Fibroblast of skin of right biceps (primary cell): Measurements from ENCODE around the gene TEX22.
A peak's percentile ranks its signal among the peaks of the same experiment; 100 is the strongest.

Source experiments
- DNase-seq: peaks from one replicate; pipeline ENCODE4 v3.0.0-alpha.2; 2013

The TEX22 gene

GRCh38 chr14:105444859-105445258, 46.5 kb downstream of the TEX22 start:
- no peak for DNase-seq

- no peak for DNase-seq
Observed at GRCh38 chr14:105445290-105445689, 47.0 kb downstream of the TEX22 start.

DNA sequence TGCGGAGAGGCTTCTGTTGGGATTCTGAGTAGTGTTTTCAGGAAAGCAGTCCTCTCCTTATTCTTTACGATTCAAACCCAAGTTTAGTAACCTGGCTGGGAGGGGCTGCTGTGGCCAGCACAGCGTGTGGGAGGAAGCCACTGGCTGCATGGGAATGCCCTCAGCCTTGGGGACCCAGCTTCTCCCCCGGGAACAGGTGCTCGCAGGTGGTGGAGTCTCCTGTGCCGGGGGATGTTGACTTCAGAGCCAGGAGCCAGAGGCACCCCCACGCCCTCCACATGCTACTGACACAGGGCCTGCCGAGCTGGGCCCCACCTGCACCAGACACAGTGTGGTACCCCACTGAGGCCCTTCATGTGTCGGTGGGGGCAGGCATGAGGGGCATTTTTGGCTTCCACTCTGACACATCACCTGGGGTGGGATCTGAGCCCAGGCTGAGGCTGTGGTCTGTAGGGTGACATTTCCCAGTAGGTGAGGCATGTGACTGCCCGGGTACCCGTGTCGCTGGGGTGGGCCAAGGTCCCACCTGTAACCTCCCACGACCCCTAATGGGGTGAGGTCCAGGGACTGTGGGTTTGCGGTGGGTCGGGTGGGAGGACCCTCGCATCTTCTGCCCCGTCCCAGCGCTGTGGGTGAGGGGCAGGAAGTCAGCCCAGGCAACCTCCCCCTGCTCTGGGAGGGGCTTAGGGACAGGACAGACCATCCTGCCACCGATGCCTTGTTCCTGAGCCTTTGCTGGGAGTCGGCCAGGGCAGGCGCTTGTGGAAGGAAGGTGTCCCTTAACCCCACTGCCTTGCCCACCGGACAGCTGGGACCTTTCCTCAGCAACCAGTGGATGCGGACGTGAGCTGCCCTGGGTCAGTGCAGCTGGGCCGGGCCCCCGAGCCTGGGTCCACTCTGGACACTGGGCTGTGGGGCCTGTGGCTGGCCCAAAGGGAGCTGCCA, 47.8 kb downstream of the TEX22 start:
- no peak for DNase-seq

GRCh38 chr14:105446971-105447370, 48.6 kb downstream of the TEX22 start:
- DNase-seq, result no peak

DNA sequence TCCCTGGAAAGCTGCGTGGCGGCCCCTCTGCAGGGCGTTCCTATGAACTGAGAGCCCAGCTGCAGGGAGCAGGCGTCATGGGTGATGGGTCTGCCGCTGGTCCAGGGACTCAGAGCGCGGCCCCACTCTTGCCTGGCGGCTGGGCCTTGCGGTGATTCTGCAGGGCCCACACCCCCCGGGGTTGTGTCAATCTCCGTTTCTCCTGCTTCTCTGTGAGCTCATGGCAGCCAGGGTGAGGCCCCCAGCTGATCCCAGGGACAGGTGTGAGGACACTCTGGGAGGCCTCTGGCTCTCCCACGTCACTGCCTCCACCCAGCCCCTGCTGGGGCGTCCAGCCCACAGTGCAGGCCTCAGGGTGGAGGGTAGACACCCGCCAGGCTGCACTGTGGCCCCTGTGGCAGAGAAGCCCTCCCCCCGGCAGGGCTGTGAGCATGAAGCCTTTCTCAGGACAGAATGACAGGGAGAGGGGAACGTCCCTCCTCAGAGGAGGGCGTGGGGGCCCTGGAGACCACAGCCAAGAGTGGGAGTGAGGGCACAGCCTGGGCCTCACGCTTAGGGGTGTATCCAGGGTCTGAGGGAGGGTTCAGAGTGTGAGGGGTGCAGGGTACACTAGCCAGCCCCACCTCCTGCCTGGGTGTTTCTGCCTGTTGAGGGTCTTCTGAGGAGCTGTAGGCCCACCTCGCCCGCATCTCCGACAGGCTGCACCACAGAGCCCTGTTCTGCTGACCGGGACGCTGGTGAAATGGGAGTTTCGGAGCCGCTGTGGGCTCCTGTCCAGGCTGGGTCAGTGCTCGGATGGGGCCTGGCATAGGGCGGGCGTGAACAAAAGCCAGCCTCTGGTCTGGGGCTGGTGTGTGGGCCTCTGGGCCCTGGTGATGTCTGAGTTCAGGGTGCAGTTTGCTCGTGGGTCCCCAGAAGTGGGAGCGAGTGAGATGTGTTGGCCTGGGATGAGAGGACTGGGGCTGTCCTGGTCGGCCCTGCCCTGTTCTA, 49.6 kb downstream of the TEX22 start:
- DNase-seq, result no peak

DNA sequence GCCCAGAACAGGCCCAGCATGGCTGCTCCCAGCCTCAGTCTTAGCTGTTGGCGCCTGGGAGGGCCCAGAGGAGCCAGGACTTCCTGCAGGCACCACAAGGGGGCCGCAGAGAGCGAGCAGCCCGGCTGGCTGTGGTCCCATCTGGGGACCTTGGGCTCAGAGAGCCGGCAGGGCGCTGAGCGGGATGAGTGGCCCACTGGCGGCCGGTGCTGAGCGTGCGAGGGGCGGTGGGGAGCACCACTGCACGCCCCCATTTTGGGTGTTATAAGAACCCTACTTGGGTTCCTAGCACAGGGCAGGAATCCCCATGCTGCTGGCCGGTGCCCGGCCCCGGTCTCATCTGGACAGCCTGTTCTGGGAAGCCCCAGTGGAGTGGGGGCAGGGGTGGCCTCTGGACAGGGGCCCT, 50.4 kb downstream of the TEX22 start:
- DNase-seq, result peak; percentile 51

DNA sequence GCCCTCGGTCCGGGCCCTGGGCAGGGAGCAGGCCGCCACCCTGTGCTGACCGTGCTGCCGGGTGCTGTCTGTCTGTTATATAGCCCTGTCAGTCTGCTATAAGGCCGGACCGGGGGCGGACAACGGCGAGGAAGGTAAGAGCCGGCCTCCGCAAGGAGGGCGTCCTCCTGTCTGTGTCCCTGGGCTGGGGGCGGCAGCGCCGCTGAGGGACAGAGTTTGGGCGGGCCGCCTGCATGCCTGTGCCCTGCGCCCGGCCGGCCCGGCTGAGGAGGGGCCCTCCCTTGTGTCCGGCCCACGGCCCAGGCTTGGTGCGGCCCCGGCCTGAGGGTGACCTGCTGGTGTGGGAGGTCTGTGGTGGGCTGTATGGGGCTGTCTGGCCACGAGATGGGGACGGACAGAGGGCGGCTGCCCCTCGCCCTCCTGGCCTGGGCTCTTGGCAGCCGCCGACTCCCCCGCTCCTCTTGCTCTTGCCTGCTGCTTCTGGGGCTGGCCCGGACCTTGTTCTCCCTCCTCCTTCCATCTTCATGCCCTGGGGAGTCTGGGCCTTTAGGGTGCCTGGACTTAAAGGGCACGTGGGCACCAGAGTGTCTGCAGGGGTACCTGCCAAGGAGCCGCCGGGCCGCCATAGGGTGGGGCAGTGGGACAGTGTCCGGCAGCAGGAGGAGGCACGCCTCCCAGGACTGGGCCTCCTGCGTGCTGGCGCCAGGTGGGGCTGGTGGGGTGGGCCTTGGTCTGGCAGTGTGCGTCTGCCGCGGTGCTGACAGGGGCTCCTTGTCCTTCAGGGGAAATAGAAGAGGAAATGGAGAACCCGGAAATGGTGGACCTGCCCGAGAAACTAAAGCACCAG, 51.2 kb downstream of the TEX22 start:
- no peak for DNase-seq

DNA sequence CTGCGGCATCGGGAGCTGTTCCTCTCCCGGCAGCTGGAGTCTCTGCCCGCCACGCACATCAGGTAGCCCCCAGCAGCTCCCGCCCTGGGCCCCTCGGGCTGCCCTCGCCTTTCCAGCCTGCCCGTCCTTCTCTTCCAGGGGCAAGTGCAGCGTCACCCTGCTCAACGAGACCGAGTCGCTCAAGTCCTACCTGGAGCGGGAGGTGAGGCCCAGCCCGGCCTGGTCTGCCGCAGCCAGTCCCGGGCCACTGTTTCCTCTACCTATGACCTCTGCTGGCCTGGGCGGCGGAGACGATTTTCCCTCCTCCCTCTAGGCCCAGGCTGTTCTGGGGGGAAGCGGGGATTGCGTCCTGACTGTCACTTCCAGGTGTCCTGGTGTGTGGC, 51.8 kb downstream of the TEX22 start:
- DNase-seq, result no peak

- no peak for DNase-seq
Observed at GRCh38 chr14:105450864-105451720, 52.8 kb downstream of the TEX22 start.

- no peak for DNase-seq
Observed at GRCh38 chr14:105452963-105453362, 54.6 kb downstream of the TEX22 start.

- DNase-seq, result no peak
Observed at GRCh38 chr14:105453847-105454246, 55.5 kb downstream of the TEX22 start.

GRCh38 chr14:105455086-105455640, 56.8 kb downstream of the TEX22 start:
- DNase-seq, result no peak

DNA sequence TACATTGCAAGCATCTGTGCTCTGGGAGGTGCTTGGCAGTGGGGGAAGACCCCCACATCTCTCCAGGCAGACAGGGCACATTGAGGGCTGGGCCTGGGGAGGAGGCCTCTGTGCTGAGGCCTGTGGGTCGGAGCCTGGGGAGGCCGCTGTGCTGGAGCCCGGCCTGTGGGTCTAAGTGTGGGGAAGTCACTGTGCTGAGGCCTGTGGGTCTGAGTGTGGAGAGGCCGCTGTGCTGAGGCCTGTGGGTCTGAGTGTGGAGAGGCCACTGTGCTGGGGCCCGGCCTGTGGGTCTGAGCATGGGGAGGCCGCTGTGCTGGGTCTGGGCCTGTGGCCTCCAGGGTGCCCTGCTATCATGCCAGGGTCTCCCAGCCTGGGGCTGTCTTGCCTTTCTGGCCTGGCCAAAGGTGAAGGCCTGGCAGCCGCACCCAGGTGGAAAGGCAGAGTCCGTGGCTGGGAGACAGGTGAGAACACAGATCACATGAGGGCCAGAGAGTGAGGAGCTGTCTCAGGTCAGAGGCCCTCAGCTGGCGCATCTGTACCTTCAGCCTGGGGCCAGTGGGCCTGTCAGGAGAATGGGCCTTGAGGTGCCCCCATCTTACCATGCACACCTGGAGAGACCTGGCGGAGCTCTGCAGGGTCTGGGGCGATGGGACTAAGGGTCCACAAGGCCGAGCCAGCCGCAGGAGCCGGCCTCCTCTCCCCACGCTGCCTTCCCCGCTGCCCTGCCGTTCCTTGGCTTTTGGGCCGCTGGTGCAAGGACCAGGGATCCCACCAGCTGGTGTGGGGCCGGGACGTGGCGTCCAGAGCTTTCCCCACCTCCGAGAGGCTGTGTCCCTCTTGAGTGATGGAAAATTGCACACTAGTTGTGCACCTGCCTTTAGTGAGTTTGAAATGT, 57.7 kb downstream of the TEX22 start:
- DNase-seq, result no peak

DNA sequence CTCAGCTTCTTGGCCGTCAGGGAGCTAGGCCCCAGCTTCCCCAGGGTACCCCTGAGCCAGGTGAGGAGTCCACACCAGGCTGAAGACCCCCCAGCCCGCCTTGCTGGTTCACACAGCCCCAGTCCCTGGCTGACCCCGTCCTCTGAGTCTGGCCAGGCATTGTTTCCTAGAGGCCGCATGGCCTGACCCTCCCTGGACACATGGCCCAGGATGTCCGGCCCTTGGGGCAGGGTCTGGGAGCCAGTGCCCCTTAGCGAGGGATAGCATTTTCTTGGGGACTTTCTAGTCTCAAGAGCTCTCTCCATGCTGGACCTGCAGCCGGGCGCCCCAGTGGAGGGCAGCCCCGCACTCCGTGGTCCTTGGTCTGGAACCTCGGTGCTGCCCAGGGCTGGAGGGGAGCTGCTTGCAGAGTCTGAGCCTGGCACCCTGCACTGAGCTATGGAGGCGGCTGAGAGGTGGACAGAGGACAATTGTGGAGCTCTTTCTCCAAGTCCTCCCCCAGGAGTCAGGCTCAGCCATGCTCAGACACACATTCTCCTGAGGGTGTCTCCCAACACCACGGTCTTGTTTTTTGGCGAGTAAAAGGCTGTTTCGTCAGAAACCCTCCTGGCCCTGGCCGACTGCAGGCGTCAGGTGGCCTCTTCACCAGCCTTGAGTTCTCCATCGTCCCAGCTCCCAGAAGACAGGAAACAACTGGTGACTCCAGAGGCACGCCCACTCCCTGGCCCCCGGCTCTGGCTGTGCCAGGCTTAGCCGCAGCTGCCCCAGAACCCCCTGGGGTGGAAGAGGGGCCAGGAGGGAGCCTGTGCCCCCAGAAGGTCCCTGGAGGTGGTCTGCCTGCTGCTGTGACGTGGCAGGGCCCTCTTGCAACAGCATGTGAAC, 58.6 kb downstream of the TEX22 start:
- no peak for DNase-seq

GRCh38 chr14:105458010-105458409, 59.7 kb downstream of the TEX22 start:
- DNase-seq, result no peak

- no peak for DNase-seq
Observed at GRCh38 chr14:105458571-105458970, 60.2 kb downstream of the TEX22 start.

DNA sequence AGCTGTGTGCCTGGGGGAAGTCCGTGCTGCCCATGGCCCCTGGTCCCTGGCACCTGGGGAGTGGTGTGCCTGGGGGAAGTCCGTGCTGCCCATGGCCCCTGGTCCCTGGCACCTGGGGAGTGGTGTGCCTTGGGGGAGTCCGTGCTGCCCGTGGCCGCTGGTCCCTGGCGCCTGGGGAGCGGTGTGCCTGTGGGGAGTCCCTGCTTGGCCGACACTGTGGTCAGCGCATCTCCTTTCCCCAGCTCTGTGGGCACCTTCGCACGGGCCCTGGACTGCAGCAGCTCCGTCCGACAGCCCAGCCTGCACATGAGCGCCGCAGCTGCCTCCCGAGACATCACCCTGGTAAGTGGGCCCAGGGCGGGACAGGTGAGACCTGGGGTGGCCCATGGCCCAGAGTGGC, 61.8 kb downstream of the TEX22 start:
- no peak for DNase-seq

DNA sequence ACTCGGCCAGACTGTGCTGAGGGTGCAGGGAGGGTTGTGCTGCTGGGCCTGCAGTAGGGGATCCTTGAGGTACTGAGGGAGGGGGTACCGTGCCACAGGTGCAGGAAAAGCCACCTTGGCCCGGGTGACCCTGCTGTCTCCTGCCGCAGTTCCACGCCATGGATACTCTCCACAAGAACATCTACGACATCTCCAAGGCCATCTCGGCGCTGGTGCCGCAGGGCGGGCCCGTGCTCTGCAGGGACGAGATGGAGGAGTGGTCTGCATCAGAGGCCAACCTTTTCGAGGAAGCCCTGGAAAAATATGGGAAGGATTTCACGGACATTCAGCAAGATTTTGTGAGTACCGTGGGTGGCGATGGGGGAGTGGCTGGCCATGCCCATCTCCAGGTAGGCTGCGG, 62.3 kb downstream of the TEX22 start:
- no peak for DNase-seq

DNA sequence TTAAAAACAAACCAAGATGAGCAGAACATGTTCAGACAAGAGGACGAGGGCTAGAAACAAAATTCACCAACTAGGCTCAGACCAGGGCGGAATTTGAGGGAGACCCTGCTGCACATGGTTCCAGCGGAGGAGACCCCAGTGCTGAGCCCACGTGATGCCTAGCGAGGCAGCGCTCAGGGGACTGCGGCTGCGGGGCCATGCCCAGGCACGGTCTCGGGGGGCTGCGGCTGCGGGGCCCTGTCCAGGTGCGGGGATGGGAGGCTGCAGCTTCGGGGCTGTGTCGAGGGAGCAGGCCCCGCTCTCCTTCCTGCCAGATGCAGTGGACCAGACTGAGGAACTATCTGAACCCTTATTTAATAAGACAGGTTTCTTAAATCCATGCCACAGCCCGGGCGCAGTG, 63.6 kb downstream of the TEX22 start:
- no peak for DNase-seq
